LNCAP (cell line): Measurements from ENCODE around the gene KLF12.

Source experiments
- TF ChIP-seq, protein P1 (sequence below): fragments of 450-650 bp; IDR thresholded peaks from 2 replicates; pipeline ENCODE4 v1.5.1; 2017; ENCODE audit warnings: mild to moderate bottlenecking

Gene KLF12

DNA sequence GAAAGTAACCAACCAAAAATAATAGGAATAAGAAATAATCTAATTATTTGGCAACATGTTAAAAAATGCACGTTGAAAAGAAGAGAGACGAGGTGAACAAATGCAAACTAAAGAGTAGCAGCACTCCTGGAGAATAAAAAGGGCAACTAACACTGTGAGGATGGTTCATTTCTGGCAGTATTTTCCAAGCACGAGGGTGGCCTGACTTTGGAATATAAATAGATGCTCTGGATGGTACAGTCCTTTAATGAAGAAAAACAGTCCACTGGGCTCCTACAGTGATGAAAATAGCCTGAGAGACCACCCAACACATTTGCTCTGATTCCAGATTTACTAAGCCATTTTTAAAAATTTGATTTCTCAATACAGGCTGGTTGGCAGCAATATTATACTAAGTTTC is 17.7 kb upstream of the KLF12 start:
- TF ChIP-seq, protein P1, sequence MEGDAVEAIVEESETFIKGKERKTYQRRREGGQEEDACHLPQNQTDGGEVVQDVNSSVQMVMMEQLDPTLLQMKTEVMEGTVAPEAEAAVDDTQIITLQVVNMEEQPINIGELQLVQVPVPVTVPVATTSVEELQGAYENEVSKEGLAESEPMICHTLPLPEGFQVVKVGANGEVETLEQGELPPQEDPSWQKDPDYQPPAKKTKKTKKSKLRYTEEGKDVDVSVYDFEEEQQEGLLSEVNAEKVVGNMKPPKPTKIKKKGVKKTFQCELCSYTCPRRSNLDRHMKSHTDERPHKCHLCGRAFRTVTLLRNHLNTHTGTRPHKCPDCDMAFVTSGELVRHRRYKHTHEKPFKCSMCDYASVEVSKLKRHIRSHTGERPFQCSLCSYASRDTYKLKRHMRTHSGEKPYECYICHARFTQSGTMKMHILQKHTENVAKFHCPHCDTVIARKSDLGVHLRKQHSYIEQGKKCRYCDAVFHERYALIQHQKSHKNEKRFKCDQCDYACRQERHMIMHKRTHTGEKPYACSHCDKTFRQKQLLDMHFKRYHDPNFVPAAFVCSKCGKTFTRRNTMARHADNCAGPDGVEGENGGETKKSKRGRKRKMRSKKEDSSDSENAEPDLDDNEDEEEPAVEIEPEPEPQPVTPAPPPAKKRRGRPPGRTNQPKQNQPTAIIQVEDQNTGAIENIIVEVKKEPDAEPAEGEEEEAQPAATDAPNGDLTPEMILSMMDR, result no peak

DNA sequence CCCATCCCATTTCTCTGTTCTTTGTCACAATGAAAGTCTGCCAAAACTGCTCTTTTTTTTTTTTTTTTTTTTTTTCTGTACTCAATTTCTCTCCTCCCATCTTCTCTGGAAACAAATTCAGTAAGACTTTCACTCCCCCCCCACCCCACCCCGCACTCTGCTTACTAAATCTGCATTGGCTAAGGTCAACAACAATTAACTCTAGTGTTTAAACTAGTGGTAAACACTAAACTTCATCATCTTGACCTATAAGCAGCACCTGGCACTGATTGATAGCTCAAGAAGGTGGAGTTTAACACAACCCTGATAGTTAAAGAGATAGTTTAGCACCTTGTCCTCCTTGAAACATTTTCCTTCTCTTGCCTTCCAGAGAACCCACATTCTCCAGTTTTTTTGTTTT is 14.1 kb upstream of the KLF12 start:
- TF ChIP-seq, protein P1, result no peak

GRCh38 chr13:74145249-74145975 is 11.2 kb upstream of the KLF12 start:
- TF ChIP-seq, protein P1, result no peak

DNA sequence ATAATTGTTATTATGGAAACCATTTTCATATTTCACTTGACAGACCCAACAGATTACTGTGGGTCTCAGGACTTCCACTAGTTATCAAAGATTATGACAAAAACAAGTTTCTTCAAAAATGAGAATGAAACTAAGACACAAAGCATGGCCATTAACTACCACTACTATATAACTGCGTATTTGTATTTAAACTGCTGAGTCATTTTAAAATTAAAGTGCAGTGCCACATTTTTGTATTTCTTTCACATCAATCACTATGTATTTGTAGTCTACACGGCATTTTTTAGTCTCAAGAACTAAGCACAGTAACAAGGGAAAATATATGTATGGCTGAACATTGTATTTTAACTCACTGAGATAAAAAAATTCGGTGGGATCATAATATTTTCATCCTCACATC is 10.1 kb upstream of the KLF12 start:
- TF ChIP-seq, protein P1, result no peak

DNA sequence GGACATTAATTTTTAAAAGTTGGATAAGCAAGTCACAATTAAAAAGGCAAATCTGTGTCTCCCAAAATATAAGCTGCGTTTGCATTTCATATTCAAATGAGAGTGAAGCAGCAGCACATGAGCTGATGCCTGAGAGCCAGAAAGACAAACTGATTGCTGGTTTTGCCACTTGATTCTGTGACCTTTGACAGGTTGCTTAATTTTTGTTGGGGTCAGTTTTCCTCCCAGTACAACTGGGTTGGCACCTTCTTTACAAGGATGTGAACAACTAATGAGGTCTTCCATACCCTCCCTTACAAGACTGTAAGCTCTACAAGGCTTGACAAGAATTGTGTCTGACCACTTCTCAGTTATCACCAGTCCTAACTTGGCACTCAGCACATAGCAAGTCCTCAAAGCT is 8.1 kb upstream of the KLF12 start:
- TF ChIP-seq, protein P1, result no peak

GRCh38 chr13:74138241-74138640 is 4.0 kb upstream of the KLF12 start:
- TF ChIP-seq, protein P1, result no peak

DNA sequence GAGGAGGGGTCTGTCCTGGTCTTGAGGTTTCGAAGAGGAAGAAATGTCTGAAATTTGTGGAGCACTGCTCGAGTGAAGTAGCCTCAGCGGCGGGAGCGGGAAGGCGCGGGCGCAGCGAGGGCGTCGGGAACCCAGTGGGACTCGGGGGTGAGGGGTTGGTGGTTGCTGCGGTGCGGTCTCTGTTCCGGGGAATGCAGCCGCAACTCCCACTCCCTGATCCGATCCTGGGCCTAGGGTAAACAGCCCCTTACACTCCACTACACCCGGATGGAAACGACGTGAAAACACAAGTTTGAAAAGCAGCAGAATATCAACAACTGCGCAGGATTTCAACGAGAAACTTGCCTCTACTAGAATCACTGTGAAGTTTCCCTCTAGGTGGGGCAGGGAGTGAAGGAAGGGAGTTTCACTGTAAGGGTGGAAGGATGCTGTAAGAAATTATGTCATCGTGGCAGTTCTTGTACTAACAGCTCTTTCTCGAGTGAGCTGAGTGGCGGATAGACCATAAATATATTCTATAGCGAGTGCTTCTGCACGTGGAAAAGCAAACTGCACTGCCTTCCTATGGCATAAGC is 2.0 kb upstream of the KLF12 start:
- TF ChIP-seq, protein P1, result no peak
